ENCODE results near the gene GRIK4.

Gene GRIK4

GRCh38 chr11:120712881-120713280, 201.3 kb downstream of the GRIK4 start:
- DNase-seq, result no peak

DNA sequence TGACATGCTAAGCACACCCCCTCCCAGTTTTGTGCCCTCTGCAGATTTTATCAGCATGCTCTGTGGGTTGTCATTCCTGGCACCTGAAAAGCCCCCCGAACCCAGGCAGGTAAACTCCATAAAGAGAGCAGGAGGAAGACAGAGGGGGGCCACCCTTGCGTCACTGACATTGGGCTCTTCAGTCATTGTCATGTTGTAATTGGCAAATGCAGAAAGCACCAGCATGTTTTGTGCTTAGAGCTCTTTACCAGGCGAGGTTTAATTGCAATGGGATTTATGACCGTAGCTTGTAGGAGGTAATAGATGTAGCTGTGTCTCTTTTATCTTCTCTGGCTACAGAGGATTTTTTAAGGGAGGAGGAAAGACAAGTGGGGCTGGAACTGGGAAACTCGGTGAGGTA, 201.7 kb downstream of the GRIK4 start:
- peak; percentile 30 for DNase-seq

DNA sequence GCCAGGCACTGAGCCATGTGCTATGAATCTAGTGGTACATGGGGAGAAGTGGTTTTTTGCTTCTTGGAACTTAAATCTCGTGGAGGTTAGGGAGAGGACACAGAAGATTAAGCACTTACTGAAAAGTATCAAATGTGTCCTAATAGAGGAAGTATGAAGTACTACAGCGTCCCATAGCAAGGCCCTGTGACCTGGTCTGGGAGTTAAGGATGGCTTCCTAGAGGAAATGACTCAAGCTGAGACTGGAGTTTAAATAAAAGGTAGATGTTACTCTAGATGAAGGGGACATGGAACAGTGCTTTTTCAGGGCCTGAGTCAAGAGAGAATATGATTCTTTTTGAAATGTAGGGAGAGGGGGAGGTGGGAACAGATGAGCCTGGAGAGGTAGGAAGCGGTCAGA, 202.9 kb downstream of the GRIK4 start:
- DNase-seq, result no peak

DNA sequence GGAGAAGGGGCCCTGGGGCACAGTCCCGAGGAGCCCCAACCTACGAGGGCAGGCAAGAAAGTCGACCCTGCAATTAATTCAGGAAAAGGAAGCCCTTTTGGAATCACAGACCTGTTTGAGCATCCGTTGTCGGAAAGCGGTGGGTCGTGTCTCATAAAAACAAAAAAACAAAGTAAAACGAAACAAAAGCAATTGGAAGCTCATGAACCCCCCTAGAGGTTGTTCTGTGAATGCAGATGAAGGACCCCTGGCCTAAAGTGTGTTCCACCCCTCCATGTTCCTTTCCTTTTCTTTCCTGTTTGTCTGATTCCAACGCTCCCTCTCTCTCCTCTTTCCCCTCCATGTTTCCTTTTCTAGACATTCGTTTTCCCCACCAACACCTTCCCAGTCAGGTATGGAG, 203.7 kb downstream of the GRIK4 start:
- no peak for DNase-seq

GRCh38 chr11:120717042-120717441, 205.5 kb downstream of the GRIK4 start:
- no peak for DNase-seq

DNA sequence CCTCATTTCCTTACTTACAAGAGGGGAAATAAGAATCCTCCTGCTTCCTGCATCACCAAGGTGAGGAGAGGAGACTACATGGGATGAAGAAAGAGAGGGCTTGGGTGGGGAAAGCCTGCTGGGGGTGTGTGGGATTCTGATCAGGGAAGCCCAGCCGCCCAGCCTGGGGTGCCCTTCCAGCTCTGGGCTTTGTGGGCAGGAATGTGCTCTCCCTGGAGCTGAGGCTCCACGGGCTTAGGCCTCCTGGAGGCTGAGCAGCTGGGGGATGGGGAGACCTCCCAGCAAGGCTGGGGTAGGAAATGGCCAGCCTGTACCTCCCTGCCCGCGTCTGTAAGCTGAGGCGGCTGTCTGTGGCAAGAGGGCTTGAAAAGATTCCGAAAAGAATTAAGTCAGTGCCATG, 206.1 kb downstream of the GRIK4 start:
- no peak for DNase-seq

GRCh38 chr11:120718171-120718570, 206.6 kb downstream of the GRIK4 start:
- DNase-seq, result no peak

DNA sequence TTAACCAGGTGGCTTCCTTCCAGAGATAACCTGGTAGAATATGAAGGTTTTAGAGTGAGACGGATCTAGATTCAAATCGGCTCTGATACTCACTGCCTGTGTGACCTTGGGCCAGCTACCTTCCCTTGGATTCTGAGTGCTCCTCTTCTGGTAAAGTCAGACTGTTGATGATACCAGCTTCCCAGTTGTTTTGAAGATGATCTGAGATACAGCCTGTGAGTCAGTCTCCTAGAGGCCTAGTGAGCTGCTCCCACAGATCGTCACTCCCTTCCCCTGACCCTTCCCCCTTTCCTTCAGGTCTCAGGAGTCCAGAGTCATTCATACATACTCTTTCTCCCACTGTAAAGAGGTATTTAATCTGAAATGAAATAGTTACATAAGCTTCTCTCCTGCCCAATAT, 207.8 kb downstream of the GRIK4 start:
- DNase-seq, result no peak

DNA sequence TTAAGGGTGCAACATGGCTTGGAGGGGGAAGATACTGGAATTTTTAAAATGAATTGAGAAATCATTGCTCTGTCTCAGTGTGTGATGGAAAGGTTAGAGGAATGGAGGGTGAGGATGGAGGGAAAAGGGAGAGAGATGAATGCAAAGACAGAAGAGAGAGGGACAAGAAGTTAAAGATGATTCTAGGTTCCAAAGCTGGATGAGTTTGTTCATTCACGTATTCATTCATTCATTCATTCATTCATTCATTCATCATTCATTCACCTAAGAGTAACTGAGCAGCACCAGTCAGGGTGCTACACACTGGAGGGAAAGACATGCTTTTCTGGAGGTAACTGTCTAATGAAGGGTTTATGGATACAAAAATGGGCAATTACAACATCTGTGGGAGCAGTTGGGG, 209.2 kb downstream of the GRIK4 start:
- DNase-seq, result no peak

DNA sequence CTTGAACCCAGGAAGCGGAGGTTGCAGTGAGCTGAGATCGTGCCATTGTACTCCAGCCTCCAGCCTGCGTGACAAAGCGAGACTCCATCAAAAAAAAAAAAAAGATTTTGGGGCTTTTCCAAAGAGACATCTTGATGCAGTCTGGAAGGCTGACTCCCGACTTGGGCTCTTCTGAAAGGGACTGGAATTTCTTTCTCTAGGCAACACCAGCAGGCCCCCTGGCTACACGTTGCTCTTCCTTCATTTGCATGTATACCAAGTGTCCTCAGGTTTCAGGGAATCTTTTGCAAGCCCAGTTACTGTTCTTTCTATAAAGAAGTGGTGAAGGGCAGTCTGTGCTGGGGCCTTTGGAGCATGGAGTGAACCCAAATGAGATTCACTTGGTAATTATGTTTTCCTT, 211.0 kb downstream of the GRIK4 start:
- DNase-seq, result no peak

- no peak for DNase-seq
These were observed 212.2 kb downstream of the GRIK4 start for GRCh38 chr11:120723751-120724150.

- DNase-seq, result no peak
These were observed 216.2 kb downstream of the GRIK4 start for GRCh38 chr11:120727752-120728151.

GRCh38 chr11:120735035-120735434, 223.5 kb downstream of the GRIK4 start:
- DNase-seq, result no peak

DNA sequence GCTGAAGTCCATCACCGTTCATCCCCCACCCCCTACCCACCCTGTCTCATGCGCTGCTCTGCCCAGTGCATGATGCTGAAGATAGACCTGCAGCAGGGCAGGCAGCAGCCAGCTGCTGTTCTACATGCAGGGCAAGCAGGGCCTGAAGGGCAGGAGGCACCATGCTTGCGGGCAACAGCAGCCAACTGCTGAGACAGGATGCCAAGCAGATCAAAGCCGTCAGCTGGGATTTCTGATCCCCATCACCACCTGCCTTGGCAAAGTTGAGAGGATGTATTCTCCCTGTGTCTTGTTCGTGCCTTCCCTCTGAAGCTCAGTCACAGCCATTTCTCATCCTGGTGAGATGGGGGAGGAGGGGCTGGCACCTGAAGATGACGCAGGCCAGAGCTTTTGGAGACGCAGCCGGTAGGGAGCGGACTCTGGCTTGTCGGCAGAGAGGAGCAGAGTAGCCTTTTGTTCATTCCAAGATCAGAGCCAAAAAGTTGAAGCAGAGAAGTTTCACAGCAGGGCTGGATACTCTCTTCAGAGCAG, 227.0 kb downstream of the GRIK4 start:
- DNase-seq, result no peak

DNA sequence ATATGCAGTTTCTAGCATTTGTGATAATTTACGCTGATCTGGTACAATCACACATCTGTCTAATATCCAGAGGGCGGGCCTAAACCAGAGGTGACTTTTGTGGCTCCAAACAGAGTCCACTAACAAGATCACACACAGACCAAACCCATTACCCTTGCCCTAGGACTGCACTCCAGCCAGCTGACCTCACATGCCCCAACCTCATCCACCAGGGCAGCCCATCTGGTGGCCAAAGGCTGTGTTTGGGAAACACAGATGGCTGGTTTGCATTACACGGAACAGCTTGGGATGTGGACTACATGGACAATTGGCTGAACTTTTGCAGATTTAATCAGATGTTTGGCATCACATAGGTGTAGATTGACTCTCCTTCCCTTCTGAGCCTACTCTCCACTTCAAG, 228.2 kb downstream of the GRIK4 start:
- DNase-seq, result no peak

DNA sequence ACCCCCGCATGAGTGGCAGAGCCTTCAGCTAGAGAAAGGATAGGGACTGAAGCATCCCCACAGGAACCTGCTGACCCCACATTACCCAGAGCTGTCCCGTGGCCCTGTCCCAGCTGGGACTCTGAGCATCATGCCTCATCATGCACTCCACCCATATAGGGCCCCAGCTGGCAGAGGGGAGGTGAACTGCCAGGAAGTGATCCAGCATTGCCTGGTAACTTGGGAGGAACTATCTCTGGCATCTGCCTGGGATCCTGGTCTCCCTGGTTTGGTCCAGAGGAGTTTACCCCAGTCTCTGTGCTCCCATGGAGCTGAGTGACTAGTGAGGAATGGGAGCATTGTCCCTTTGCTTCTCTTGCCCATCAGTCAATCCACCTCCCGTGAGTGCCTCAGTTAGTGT, 228.8 kb downstream of the GRIK4 start:
- DNase-seq, result no peak

DNA sequence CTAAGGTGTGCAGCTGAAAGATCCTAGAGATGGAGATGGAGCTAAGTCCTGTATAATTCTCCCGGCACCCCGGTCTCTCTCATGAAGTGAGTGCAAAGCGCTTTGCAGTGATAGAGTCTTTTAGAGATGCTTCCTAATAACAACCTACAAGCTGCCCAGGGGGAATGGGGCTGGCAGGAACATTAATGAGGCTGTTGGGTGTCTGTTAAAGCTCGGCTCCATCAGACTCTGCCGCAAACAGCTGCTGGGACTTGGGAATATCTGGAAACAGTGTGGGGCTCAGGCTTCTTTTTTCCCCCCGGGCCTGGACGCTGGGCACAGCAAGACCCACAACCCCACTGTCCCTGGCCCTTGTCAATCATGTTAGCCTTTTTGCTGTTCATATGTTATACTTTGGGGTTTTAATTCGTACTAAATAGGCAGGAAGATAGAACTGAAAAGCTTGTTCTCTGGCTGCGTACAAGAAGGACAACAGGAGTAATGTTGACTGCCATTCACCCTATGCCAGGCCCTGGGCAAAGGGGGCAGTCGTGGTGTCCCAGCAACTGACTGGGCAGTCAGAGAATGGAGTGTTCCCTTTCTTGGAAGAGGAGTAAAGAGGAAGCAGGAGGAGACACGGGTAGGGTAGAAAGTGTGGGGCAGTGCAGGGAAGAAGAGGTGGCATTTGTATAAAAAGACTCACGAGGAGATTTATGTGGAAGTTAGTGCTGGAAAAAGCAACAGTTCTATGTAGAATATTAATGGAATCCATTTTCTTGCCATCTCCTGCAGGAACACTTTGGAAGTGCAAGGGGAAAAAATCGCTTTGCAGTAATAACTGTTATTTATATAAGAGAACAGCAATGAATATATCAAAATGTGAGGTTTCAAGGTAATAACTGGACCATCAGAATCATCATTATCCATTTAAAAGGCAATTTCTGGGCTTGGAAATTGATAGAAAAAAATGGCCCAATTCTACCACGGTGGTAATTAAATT, 232.8 kb downstream of the GRIK4 start:
- DNase-seq, result no peak

DNA sequence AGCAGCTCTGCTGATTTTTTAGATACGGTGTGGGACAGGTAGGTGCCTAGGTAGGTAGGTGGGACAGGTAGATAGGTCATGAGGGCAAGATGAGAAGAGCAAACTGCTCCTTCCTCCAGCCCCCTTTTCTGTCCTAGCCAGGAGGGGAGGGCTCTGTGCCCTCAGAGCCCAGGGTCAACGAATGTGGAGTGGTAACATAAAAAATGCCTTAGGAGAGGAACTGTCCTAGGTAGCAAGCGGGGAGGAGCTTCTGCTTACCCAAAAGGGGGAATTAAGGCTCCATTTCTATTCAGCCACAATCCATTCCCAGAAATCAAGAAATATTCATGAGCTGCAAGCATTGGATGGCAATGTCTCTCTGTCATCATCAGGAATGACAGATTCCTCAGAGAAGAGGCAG, 234.8 kb downstream of the GRIK4 start:
- DNase-seq, result no peak

GRCh38 chr11:120746836-120747609, 235.5 kb downstream of the GRIK4 start:
- peak; percentile 78 for DNase-seq

DNA sequence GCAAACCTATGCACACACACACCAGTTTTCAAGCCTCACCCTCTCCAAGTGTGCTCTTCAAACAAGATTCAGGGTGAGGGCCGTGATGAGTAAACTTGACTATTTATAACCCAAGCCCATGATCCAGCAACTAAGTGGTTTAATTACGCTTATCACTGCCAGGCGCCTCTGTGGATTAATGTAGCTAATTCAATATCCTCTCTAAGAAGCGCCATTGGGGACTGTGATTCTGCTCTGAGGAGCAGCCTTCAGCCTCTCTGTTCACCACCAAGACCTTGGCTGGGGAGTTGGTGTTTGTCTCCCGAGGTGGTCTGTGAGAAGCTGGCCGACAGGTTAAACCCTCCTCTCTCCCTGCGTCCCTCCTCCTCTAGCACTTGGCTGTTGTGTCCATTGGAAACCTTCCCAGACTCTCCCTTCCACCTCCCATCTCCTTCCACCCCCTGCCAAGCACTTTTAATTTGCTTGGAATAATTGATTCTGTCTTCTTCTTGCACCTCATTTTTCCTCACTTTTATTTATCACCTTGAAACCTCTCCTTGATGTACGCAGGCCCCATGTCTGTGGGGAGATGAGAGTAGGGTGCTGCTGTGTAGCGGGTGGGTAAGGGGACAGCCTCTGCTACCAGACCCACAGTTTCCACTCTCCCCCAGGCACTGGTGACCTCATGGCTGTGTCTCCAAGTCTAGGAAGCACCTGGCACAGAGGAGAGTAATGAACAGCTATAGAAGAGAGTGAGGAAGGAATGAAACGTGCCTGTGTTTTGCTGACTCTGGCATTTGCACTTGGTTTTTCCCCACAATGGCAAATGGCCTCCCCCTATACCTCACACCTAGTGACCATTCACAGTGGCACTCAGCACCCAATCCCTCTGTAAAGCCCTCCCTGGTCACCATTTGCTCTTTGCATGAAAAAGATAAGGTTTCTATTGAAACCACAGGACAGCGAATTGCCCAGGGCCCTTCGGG, 236.6 kb downstream of the GRIK4 start:
- peak; percentile 21 for DNase-seq

DNA sequence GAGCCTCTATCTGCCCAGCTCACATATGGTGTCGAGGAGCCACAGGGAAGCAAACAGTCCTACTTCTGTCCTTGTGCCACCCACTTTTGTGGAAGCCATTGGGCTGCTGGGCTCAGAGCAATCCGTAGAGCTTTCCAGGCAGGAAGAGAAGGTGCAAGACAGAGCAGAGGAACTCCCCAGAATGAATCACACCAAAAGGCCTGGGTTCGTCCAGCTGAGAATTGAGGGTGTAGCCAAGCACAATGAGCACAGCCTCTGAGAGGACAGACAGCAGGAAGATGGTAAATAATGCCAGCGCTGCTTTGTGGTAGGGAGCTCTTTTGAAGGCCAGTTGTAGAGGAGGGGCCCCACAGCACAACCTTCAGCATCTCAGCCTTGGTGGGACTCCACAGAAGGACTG, 237.8 kb downstream of the GRIK4 start:
- DNase-seq, result no peak
